Motor neuron (in vitro differentiated cells): ENCODE data around the gene NMRAL1. TPM values are rescaled to one million over a fixed set of nuclear protein-coding genes. Genes with fewer than 3 reads are reported as not detected.

Experiments
- ATAC-seq, 8 experiments: fragments of 200-7000 bp; cut with Tn5 transposase; replicated peaks in 6 of 8; 2 replicates each; pipeline ENCODE4 v1.8.0; 2021; ENCODE audit warnings: mild to moderate bottlenecking in 8 of 8, moderate library complexity in 8 of 8
- H3K27ac ChIP-seq, 2 donors: fragments of 250-450 bp; sonication (Bioruptor Pico); 2 replicates each; pipeline ENCODE4 v1.9.0; 2021; ENCODE audit warnings: antibody characterized with exemption in 2 of 2, mild to moderate bottlenecking in 2 of 2, moderate library complexity in 1 of 2
- H3K4me1 ChIP-seq, 2 donors: fragments of 250-450 bp; sonication (Bioruptor Pico); replicated peaks in 1 of 2; 2 replicates each; pipeline ENCODE4 v1.6.1; 2021; ENCODE audit warnings: antibody characterized with exemption in 2 of 2, mild to moderate bottlenecking in 2 of 2, moderate library complexity in 1 of 2
- H3K4me3 ChIP-seq, 5 donors: fragments of 250-450 bp; sonication (Bioruptor Pico); 2 replicates each; pipeline ENCODE4 v1.9.0; 2021; ENCODE audit warnings: antibody characterized with exemption in 5 of 5, mild to moderate bottlenecking in 5 of 5, moderate library complexity in 4 of 5
- WGBS, 10 experiments: fragments of 450-650 bp; shearing (Covaris generic); methylation state at CpG; one replicate each; pipeline ENCODE4 v1.0.0; 2022; 5-methylcytosine and 5-hydroxymethylcytosine counted together
- in situ Hi-C, 9 experiments: fragments of 400-800 bp; cut with MboI; loops; one replicate each; pipeline ENCODE4 v1.15.0; 2021; ENCODE audit warnings: low sequenced_read_pairs in 9 of 9, low pct_unique_long_range_greater_than_20kb in 2 of 9; ENCODE audit not compliant: unreplicated experiment in 9 of 9
- total RNA-seq, 8 experiments: library from RNA; unstranded; fragments of 300-600 nt; gene quantifications; 2 replicates each; pipeline versions ENCODE4 v1.2.3 to v1.2.4, GENCODE V29; 2022

The NMRAL1 gene
- total RNA-seq, 8 experiments from 2014 or later: 2.8 to 77.3 (median 41.7) TPM

- WGBS, 10 experiments: 60 to 100% (median 86%) methylated on average over 1 to 3 of the region's 4 CpGs; no CpG with 5 or more reads in 3 of the 10 experiments
- no peak overlapping the region for H3K4me3 ChIP-seq
- no peak for ATAC-seq
- no peak overlapping the region for H3K27ac ChIP-seq
- peaks cover 4 to 12% of the 10 kb centered on the region in 2 donors for H3K4me1 ChIP-seq
- in situ Hi-C loops: no loop called here
These were observed 1.5 kb downstream of the NMRAL1 start for GRCh38 chr16:4472880-4473279.

DNA sequence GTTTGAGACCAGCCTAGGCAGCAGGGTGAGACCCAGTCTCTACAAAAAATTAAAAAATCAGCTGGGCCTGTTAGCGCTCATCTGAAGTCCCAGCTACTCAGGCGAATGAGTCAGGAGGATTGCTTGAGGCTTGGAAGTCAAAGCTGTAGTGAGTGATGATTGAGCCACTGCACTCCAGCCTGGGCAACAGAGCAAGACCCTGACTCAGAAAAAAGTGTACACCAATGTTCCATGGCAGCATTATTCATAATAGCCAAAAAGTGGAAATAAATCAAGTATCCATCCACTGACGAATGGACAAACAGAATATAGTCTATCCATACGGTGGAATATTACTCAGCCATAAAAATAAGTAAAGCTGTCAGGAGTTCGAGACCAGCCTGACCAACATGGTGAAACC, 2.6 kb downstream of the NMRAL1 start:
- in situ Hi-C loops: no loop called here
- no peak overlapping the region for H3K4me3 ChIP-seq
- no peak for ATAC-seq
- no peak overlapping the region for H3K27ac ChIP-seq
- H3K4me1 ChIP-seq: peaks cover 4 to 12% of the 10 kb centered on the region in 2 donors
- 10 to 100% (median 80%) methylated on average over 1 to 5 of the region's 5 CpGs; no CpG with 5 or more reads in 1 of the 10 experiments for WGBS, 10 experiments

GRCh38 chr16:4468972-4469371, 5.5 kb downstream of the NMRAL1 start:
- in situ Hi-C loops: no loop called here
- H3K27ac ChIP-seq: no peak overlapping the region
- H3K4me1 ChIP-seq: peaks cover 0 to 5% of the 10 kb centered on the region in 2 donors
- no peak overlapping the region for H3K4me3 ChIP-seq
- 57 to 100% (median 94%) methylated on average over 2 to 8 of the region's 10 CpGs; no CpG with 5 or more reads in 1 of the 10 experiments for WGBS, 10 experiments
- ATAC-seq: no peak

DNA sequence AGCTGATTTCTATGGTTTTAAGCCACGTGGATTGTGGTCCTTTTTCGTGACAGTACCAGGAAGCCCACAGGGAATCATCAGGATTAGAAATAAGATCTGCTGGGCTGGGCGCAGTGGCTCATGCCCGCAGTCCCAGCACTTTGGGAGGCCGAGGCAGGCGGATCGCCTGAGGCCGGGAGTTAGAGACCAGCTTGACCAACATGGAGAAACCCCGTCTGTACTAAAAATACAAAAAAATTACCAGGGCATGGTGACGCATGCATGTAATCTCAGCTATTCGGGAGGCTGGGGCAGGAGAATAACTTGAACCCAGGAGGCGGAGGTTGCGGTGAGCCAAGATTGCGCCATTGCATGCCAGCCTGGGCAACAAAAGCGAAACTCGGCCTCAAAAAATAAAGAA, 6.5 kb downstream of the NMRAL1 start:
- no peak overlapping the region for H3K27ac ChIP-seq
- WGBS, 10 experiments: 80 to 100% (median 98%) methylated on average over 1 to 11 of the region's 16 CpGs; no CpG with 5 or more reads in 3 of the 10 experiments
- H3K4me3 ChIP-seq: no peak overlapping the region
- no peaks in the 10 kb centered on the region for H3K4me1 ChIP-seq
- no peak for ATAC-seq
- in situ Hi-C loops: no loop called here

- in situ Hi-C loops: no loop called here
- 90 to 100% (median 100%) methylated on average over 1 to 13 of the region's 32 CpGs; no CpG with 5 or more reads in 3 of the 10 experiments for WGBS, 10 experiments
- H3K27ac ChIP-seq: no peak overlapping the region
- peaks cover 7% of the 10 kb centered on the region in 2 donors for H3K4me1 ChIP-seq
- ATAC-seq: no peak
- H3K4me3 ChIP-seq: no peak overlapping the region
These were observed 8.2 kb downstream of the NMRAL1 start for GRCh38 chr16:4465977-4466779.

GRCh38 chr16:4463522-4464163, 10.8 kb downstream of the NMRAL1 start:
- in situ Hi-C loops: no loop called here
- Histone ChIP-seq H3K4me3 (no peak overlapping the region), H3K4me1 (peaks cover 12 to 13% of the 10 kb centered on the region in 2 donors), H3K27ac (no peak overlapping the region)
- ATAC-seq: no peak
- 60 to 100% (median 87%) methylated on average over 1 to 11 of the region's 22 CpGs; no CpG with 5 or more reads in 4 of the 10 experiments for WGBS, 10 experiments

- Histone ChIP-seq H3K4me1 (peaks cover 12 to 13% of the 10 kb centered on the region in 2 donors), H3K27ac (peak overlapping the region; percentile 49 to 64), H3K4me3 (no peak overlapping the region)
- in situ Hi-C loops: no loop called here
- WGBS, 10 experiments: 12 to 100% (median 70%) methylated on average over 1 to 12 of the region's 27 CpGs; no CpG with 5 or more reads in 2 of the 10 experiments
- peak; percentile 54 to 93 (median 80) for ATAC-seq
These were observed 13.0 kb downstream of the NMRAL1 start for GRCh38 chr16:4461250-4462085.

DNA sequence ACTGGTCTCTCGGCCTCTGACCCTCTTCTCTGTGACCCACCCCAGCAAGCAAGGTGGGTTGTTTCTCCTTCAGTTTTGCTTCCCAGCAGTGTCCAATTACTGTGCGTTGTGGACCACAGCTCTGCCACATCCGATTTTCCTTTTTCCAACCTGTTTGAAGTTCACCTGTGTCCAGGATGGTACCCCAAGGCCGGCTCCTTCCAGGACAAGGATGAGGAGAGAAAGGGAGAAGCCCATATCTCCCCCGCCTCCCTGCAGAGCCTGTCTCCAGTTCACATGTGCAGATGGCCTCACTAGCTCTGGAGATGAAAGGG, 13.5 kb downstream of the NMRAL1 start:
- peak in 1 of 8 experiments; percentile 62 for ATAC-seq
- in situ Hi-C loops: no loop called here
- 57 to 100% (median 100%) methylated on average over 1 of the region's 5 CpGs; no CpG with 5 or more reads in 7 of the 10 experiments for WGBS, 10 experiments
- peaks cover 12 to 13% of the 10 kb centered on the region in 2 donors for H3K4me1 ChIP-seq
- H3K4me3 ChIP-seq: no peak overlapping the region
- H3K27ac ChIP-seq: peak overlapping the region in 1 of 2 donors; percentile 4

GRCh38 chr16:4455951-4456350, 18.5 kb downstream of the NMRAL1 start:
- Histone ChIP-seq H3K4me1 (peaks cover 6 to 9% of the 10 kb centered on the region in 2 donors), H3K4me3 (no peak overlapping the region), H3K27ac (no peak overlapping the region)
- WGBS, 10 experiments: 73 to 93% (median 80%) methylated on average over 1 to 8 of the region's 10 CpGs; no CpG with 5 or more reads in 5 of the 10 experiments
- no peak for ATAC-seq
- in situ Hi-C loops: no loop called here

- peaks cover 11% of the 10 kb centered on the region in 2 donors for H3K4me1 ChIP-seq
- H3K4me3 ChIP-seq: no peak overlapping the region
- 91 to 100% (median 100%) methylated on average over 1 to 5 of the region's 14 CpGs; no CpG with 5 or more reads in 7 of the 10 experiments for WGBS, 10 experiments
- no peak for ATAC-seq
- in situ Hi-C loops: no loop called here
- H3K27ac ChIP-seq: no peak overlapping the region
These were observed 19.3 kb downstream of the NMRAL1 start for GRCh38 chr16:4455081-4455480.

GRCh38 chr16:4454623-4455022, 19.8 kb downstream of the NMRAL1 start:
- Histone ChIP-seq H3K4me3 (no peak overlapping the region), H3K27ac (no peak overlapping the region), H3K4me1 (peaks cover 11% of the 10 kb centered on the region in 2 donors)
- in situ Hi-C loops: no loop called here
- 87 to 100% (median 91%) methylated on average over 1 to 6 of the region's 9 CpGs; no CpG with 5 or more reads in 7 of the 10 experiments for WGBS, 10 experiments
- ATAC-seq: no peak

DNA sequence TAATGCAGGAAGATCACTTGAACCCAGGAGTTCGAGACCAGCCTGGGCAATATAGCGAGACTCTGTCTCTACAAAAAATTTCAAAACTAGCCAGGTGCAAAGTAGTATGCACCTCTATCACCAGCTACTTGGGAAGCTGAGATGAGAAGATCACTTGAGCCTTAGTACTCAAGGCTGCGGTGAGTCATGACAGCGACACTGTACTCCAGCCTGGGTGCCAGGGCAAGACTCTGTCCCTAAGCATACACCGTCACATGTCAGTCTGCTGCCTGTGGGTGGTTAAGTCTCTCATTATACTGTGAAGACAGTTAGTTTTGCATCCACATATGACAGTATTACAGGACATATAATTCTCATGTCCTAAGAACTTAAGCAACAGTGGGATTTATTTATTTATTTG, 21.8 kb downstream of the NMRAL1 start:
- no peak for ATAC-seq
- peaks cover 11% of the 10 kb centered on the region in 2 donors for H3K4me1 ChIP-seq
- H3K27ac ChIP-seq: no peak overlapping the region
- 90 to 100% (median 95%) methylated on average over 2 to 5 of the region's 5 CpGs; no CpG with 5 or more reads in 6 of the 10 experiments for WGBS, 10 experiments
- in situ Hi-C loops: no loop called here
- no peak overlapping the region for H3K4me3 ChIP-seq
